HG03565 (cell line): ENCODE data around the gene PPP1R12C.
A peak's percentile ranks its signal among the peaks of the same experiment; 100 is the strongest.
"Not testable (repeated sequence)": the region's sequence is repeated elsewhere in the genome, so short reads cannot be mapped to it uniquely, and the experiment has no call there.

ENCODE experiments used
- ATAC-seq: cut with Tn5 transposase; IDR thresholded peaks from one replicate; pipeline ENCODE4 v1.9.1; 2021; ENCODE audit warnings: mild to moderate bottlenecking, moderate library complexity; ENCODE audit not compliant: unreplicated experiment

PPP1R12C gene

DNA sequence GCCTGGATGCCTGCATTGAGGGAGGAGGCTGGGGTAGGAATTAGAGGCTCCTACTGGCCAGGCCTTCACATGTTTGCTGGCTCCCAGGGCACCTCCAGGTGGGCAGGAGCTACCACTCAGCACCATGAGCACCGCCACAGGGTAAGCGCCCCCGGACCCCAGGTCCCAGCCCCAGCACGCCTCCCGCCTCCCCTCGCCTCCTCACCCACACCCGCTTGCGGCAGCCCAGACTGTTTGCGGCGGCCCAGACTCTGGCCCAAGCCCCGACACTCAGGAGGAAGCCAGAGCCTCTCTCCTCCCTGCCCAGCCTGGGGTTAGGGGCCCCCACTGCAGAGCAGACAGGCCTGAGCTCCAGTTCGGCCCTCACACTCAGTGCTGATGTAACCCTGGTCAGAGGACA lies 41.1 kb downstream of the PPP1R12C start:
- ATAC-seq = no peak

DNA sequence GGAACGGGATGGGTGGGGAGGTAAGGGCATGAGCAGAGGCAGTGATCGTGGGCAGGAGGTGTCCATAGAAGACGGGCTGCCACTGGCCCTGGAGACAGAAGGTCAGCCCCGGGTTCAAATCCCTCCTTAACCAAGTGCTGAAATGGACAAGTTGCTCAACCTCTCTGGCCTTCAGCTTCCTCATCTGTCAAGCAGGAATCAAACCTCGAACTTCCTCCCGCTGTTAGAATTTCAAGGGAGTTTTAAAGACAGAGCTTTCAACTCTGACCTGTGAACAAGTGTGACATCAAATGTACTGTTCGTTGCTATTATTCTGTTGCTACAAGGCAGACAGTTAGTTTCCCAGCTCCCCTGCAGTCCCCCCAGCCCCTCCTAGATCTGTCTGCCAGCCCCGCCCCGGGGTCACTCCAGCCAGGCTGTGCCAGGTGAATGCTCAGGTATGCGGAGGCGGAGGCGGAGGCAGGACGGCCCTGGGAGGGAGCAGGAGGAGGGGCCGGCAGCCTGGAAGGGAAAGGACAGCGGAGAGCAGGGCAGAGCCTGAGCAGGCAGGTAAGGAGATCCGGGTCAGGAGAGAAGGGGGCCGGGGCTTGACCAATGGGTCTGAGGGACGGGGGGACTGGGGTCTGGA lies 42.0 kb downstream of the PPP1R12C start, which contains the start of gene EPS8L1:
Gene EPS8L1 (plus strand): TSS at position 499 of the 628 bp plus-strand sequence. CDS start 576 bp downstream, outside the sequence.
- ATAC-seq = no peak

DNA sequence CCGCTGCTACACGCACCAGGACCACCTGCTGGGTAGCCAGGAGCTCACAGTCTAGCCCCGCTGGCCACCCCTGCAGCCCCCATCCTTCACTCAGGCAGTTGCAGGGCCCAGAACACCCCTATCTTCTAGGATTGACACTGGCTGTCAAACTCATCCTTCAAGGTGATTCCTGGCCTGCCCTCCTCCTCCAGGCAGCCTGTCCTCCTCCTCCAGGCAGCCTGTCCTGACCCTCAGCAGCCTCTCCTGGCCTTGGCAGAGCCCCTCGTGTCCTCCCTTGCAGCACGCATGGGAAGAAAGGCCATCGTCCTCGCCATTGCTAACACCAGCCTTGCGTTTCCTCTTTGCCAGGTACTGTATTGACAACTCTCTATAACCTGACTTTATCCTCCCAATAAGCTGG lies 45.5 kb downstream of the PPP1R12C start:
- no peak for ATAC-seq

DNA sequence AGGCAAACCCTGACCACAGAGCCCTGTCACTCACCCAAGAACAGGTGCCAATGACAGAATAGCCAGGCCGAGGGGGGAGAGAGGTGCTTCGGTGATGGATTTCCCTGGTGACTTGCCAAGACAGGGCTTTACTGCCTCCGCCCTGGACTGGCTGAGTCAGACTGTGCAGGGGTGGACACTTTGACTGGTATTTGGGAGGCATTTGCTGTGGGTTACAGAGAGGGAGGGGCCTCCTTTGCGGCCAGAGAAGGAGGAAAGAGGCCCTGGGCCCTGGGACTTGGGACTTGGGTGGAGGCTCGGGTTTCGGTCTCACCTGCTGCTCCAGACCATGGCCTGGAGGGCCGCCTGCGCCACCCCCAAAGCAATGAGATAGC lies 46.3 kb downstream of the PPP1R12C start:
- ATAC-seq = no peak

DNA sequence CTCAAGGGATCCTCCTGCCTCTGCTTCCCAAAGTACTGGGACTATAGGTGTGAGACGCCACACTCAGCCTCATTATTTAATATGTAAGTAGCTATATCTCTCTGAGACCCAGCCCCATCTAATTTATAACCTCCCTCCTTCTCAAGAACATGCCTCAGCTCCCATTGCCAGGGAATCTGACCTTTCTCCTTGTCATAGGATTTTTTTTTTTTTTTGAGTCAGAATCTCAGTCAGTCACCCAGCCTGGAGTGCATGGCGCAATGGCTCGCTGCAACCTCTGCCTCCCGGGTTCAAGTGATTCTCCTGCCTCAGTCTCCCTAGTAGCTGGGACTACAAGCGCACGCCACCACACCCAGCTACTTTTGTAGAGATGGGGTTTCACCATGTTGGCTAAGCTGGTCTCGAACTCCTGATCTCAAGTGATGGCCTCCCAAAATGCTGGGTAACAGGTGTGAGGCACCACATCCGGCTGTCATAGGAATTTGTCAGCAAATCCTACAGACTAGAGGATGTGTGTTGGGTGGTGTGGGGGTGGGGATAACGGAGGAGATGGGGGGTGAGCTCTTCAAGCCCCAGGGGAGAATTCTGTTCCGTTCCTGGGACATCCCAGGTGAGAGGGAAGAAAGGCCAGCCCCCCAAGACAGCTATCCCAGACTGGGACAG lies 46.8 kb downstream of the PPP1R12C start:
- ATAC-seq = no peak

DNA sequence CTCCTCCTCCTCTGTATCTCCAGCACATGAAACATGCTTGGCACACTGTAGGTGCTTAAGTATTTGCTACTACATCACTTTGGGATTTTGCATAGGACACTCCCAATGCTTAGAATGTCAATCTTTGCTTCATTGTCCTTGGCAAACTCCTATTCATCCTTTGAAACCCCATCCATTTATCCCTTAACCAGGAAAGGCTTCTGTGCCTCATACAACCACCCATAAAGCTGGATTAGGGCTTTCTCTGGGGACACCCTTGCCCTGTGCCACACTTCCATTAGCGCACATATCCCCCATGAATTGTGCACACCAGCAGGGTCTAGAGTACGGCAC lies 47.6 kb downstream of the PPP1R12C start:
- no peak for ATAC-seq

DNA sequence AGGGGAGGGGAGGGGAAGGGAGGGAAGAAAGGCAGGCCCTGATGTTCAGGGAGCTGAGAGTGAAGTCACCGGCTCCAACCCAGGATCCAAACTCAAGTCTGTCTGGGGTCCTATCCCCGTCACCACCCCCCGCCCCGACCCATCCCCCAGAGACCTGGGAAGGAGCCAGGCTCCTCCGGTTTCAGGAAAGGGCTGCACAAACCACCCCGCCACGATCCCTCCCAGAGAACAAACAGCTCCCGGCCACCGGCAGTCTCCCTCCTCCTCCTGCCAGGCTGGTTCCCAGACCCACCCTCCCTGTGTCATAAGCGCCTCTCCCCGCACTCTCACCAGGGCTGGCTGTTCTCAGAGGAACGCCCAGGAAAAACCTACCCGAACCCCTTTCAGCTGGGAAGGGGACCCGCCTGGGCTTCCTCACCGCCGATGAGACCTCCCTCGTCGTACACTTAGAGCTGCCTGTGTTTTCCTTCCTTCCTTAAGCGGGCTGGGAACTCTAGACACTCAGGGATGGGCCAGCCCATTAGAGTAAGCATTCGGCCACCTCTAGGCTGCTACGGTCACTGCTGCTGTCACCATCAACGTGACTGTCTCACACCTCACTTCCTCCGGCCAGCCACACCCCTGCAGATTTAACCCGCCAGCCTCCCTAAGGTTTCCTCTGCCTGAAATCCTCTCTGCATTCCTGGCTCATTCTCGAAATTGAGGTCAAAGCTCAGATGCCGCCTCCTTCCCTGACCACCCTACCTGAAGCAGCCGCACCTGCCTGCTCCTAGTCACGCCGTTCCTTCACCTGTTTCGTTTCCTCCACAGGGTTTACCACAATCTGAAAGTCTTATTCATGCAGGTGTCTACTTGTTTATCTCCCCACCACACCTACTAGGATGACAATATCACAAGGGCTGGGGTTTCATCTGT lies 48.2 kb downstream of the PPP1R12C start:
- ATAC-seq = no peak

DNA sequence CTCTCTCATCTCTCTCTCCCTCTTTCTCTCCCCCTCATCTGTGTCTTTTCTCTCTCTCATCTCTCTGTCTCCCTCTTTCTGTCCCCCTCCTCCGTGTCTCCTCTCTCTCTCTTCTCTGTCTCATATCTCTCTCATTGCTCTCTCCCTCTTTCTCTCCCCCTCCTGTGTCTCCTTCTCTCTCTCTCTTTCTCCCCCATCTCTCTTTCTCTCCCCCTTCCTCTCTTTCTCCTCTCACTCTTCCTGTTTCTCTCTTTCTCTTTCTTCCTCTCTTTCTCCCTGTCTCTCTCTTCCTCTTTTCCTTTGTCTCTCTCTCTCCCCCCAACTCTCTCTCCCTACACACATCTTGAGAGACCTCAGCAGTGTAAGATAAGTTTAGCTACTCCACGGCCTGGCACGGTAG lies 49.6 kb downstream of the PPP1R12C start:
- ATAC-seq = no peak

DNA sequence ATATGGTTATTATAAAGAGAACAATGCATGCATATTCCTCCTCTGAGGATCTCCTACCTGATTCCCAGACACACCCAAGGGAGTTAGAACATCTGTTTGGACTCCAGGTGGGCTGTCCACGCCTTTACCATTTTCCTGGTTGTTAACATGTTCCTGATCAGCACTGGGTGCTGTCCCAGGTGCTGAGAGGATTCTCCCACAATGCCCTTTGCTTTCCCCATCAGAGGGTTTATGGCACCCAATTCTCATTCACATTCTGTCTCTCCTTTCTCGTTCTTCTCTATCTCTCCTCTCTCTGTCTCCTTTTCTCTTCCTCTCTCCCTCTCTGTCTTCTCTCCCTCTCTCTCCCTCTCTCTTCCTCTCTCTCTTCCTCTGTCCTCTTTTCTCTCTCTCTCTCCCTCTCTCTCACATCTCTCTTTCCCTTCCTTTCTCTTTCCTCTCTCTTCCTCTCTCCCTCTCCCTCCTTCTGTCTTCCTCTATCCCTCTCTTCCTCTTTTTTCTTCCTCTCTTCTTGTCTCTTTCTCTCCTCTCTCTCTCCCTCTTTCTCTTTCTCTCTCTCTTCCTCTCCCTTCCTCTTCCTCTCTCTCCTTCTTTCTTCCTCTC lies 51.2 kb downstream of the PPP1R12C start:
- ATAC-seq = no peak

DNA sequence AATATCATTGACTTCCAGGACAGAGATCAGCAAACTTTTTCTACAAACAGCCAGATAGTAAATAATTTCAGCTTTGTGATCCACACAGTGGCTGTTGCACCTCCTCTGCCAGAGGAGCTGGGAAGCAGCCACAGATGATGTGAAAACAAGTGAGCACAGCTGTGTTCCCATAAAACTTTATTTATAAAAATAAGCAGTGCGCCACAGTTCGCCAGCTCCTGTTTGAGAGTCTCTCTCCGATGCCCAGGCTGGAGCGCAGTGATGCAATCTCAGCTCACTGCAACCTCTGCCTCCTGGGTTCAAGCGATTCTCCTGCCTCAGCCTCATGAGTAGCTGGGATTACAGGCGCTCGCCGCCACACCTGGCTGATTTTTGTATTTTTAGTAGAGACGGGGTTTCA lies 51.9 kb downstream of the PPP1R12C start:
- ATAC-seq = not testable (repeated sequence)

DNA sequence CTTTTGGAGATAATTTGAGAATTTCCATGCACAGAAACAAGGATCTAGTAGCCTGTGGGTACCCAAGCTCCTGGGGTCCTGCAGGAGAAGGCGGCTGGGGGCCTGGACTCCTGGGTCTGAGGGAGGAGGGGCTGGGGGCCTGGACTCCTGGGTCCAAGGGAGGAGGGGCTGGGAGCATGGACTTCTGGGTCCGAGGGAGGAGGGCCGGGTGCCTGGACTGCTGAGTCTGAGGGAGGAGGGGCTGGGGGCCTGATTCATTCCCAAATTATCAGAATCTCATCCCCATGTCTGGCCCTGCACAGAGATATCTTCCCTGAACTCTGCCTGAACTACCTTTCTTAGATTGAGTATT lies 54.0 kb downstream of the PPP1R12C start:
- ATAC-seq = no peak

DNA sequence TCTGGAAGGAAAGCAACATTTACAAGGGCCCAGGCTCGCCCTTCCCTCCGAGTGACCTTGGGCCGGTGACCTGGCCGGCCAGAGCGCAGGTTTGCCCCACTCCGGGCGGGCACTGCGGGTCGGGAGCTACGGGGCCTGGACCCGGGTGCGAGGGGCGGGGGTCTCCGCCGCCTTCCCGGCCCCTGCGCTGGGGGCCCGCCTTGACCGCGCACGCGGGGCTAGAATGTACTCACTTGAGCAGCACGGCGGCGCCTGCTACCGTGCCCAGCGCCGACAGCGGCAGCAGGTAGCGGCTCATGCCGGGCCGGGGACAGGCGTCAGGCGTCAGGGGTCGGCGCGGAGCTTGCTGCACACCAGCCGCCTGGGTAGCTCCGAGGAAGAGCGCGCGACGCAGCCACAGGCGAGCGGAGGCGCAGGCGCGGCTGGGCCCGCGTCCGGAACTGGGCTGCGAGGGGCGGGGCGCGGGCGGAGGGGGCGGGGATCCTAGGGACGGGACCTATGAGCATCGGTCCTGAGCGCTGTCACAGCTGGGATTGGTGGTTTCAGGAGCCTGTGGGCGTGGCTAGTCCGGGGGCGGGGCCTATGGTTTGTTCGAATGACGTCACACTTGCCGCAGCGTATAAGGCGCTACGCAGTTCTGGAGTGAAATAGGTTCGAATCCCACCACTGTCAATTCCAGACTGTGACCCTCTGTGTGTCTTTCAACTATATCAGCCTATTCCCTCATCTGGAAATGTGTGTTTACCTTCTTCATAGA lies 54.5 kb downstream of the PPP1R12C start, which contains the start of gene RDH13:
Gene RDH13 (minus strand): TSS at position 414 of the 757 bp plus-strand sequence. CDS start 116 bp downstream, at position 298.
- ATAC-seq = peak; percentile 67

DNA sequence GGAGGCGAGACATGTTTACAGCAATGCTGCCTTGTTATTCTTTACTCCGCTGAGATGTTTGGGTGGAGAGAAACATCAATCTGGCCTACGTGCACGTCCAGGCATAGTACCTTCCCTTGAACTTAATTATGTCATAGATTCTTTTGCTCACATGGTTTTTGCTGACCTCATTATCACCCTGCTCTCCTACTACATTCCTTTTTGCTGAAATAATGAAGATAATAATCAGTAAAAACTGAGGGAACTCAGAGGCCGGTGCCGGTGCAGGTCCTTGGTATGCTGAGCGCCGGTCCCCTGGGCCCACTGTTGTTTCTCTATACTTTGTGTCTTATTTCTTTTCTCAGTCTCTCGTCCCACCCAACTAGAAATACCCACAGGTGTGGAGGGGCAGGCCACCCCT lies 57.1 kb downstream of the PPP1R12C start:
- not testable (repeated sequence) for ATAC-seq

DNA sequence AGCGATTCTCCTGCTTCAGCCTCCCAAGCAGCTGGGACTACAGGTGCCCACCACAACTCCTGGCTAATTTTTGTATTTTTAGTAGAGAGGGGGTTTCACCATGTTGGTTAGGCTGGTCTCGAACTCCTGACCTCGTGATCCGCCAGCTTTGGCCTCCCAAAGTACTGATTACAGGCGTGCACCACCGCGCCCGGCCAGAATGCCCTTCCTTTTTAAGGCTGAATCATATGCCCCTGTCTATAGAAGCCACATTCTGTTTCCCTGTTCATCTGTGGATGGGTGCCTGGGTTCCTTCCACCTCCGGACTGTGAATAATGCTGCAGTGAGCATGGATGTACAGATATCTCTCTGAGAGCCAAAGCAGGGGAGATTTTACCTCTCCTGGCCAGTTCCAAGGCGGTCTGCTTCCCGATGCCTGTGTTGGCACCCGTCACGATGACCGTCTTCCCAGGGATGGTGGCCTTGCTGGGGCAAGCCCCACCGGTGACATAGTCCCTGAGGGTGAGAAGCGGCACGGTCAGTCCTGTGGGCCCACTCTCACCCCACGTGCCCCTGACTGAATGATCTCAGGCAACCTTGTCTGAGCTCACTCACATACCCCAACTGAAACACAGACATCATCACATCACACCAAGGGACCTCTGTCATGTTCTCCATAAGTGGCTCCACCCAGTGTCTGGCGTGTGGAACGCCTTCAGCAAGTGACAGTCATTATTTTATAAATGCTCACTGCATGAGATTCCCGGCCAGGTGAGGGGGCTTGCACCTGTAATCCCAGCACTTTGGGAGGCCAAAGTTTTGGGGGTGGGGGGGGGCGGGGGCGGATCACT lies 58.4 kb downstream of the PPP1R12C start:
- no peak for ATAC-seq

DNA sequence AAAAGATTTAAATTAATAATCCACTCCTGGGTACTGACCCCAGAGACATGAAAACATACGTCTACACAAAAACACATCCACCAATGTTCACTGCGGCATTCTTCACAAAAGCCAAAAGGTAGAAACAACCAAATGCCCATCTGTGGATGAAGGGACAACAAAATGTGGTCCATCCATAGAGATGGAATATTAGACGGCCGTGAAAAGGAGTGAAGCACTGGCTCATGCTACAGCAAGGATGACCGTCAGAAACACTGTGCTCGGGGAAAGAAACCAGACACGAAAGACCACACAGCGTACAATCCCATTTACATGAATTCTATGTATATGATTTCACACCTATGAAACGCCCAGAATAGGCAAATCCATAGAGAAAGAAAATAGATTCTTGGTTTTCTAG lies 60.6 kb downstream of the PPP1R12C start:
- no peak for ATAC-seq

DNA sequence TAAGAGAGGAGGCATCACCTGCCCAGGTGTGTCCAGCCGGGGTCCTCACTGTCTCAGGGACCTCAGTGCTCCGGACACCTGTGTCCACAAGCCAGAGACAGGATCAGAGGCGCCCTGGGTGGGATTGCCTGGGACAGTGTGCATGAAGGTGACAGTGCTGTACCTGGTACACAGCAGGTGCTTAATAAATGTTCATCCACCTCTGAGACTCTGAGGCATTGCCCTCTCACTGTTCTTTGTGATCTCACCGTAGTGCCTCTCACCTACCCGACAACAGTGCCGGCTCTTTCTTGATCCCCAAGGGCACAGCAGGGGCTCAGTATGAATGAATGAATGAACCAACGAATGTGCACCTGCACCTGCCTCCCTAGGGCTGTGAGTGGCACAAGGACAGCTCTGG lies 63.7 kb downstream of the PPP1R12C start:
- no peak for ATAC-seq

DNA sequence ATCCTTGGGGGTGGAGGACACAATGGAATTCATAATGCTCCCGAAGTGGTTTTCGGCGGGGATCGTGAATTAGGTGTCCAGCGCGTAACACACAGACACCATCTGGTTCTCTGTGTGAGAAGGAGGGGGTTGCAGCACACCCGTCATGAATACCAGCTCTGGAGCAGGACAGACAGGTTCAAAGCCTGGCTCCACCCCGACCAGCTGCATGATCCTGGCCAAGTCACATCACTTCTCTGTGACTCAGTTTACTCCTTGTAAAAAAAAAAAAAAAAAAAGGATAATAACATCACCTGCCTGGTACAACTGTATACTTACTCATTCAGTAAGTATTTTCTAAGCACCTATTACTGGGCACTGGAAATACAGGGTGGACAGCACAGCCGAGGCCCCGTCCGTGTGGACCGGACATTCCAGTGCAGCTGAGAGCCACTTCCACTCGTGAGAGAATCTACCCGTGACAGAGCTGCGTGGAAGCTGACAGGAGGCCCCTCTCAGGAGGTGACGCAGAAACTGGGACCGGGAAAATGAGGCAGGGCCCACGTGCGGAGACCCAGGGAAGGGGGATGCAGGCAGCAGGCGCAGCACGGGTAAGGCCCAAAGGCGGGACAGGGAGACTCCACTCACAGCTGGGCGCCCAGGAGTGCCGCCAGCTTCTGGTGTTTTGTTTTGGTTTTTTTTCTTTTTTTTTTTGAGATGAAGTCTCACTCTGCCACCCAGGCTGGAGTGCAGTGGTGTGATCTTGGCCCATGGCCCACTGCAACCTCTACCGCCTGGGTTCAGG lies 66.5 kb downstream of the PPP1R12C start:
- no peak for ATAC-seq

DNA sequence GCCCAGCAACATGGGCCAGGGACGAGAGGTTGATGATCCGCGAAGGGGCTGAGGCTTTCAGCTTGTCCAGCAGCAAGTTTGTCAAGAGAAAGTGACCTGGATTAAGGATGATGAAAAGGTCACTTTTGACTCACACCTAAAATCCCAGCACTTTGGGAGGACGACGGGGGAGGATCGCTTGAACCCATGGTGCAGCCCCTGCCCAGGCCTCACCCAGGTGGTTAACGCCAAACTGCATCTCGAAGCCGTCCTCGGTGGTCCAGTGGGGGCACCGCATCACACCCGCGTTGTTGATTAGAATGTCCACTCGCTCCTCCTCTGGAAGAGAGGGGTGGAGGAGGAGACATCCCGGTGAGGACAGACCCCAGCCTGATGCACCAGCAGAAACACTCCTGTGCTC lies 69.0 kb downstream of the PPP1R12C start:
- no peak for ATAC-seq

DNA sequence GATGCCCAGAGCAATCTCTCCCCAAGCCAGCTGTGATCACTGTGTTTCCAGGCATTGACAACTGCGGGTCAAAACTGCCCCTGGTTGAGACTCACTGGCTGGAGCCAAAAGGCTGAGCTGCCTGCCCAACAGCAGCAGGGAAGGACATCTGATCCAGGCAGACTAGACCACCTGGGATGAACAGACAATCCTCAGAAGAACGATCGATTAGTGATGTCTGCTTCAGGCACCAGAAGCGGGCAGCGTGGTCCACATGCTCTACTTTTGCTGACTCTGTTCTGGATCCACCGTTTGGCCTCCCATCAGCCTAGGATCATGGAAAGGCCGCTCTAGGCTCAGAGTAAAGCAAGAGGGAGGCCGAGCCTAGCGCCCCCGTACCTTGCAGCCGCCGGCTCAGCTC lies 69.5 kb downstream of the PPP1R12C start:
- ATAC-seq = no peak
